Stimulated activated CD8-positive, alpha-beta memory T cell treated with anti-CD3 and anti-CD28 coated beads, Interleukin-7, amount 100 ng/mL, for 48 hours (primary cell): ENCODE results near the gene TRIP13.
"Not testable (repeated sequence)": the region's sequence is repeated elsewhere in the genome, so short reads cannot be mapped to it uniquely, and the experiment has no call there.

Experiments
- DNase-seq, 2 donors: peaks; one replicate each; pipeline ENCODE4 v3.0.0-alpha.2; 2020; ENCODE audit warnings: low read depth in 1 of 2; ENCODE audit errors: extremely low read depth in 1 of 2

Gene TRIP13

DNA sequence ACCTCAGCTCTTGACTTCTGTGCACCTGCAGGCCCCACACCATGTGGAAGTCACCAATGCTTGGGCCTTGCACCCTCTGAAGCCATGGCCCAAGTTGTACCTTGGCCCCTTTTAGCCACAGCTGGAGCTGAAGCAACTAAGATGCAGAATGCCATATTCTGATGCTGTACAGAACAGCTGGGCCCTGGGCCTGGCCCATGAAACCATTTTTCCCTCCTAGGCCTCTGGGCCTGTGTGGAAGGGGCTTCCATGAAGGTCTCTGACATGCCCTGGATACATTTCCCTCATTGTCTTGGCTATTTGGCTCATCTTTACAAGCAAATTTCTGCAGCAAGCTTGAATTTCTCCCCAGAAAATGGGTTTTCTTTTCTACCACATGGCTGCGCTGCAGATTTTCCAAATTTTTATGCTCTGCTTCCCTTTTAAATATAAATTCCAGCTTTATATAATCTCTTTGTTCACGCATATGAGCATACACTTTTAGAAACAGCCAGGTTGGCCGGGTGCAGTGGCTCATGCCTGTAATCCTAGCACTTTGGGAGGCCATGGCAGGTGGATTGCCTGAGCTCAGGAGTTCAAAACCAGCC, 41.8 kb downstream of the TRIP13 start:
- not testable (repeated sequence) for DNase-seq

DNA sequence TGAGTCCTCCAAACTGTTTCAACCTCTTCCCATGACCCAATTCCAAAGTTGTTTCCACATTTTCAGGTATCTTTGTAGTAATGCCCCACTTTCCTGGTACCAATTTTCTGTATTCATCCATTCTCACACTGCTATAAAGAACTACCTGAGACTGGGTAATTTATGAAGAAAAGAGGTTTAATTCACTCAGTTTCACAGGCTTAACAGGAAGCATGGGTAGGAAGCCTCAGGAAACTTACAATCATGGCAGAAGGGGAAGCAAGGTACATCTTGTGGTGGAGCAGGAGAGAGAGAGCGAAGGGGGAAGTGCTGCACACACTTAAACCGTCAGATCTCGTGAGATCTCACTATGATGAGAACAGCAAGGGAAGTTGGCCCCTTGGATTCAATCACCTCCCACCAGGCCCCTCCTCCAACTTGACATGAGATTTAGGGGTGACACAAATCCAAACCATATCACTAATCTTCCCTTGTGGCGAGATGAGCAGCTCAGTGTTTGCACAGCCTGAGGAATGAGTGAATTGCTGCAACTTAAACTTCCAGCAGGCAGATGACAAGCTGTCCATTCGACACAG, 42.9 kb downstream of the TRIP13 start:
- no peak for DNase-seq

DNA sequence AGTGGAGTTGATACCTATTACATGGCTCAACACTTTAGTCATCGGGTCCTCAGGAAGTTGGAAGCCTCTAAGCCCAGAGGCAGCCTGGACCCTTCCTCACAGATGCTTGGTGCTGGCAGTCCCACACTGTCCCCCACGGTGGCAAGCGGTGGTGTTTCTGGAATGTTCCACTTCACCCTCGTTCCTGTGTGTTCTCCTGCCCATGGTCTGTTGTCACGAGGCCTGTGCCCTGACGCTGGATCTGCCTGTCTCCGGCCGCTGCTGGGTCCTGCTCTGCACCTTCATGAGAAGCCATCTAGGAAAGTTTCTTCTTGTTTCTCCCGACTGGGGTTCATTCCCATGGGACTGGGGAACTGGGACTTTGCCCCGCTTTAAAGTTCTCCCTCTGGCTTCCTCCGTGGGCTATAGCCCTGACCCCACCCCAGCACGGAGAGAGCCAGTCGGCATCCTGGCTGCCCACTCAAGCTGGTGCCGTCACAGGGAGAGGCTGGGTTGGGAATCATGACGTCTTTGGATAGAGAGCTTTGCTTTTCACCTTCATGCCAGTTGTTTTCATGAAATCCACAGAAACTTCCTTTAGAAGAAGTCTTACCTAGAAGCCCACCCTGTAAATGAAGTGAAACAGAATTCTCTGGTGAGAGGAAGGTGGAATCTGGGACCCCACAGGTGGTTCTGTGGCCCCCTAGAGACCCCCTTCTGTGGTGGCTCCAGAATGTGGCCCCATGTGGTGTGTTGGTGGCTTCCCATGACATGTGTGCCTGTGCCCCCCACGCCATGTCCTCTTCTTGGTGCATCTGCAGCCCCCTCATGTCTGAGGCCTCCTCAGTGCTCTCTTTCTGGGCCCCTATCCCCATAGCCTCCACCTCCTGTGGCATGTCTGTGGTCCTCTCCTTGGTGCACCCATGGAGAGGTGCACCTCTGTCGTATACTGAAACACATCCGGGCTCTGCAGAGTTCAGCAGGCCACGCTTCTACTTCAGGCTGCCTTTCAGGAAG, 43.8 kb downstream of the TRIP13 start:
- DNase-seq = no peak

DNA sequence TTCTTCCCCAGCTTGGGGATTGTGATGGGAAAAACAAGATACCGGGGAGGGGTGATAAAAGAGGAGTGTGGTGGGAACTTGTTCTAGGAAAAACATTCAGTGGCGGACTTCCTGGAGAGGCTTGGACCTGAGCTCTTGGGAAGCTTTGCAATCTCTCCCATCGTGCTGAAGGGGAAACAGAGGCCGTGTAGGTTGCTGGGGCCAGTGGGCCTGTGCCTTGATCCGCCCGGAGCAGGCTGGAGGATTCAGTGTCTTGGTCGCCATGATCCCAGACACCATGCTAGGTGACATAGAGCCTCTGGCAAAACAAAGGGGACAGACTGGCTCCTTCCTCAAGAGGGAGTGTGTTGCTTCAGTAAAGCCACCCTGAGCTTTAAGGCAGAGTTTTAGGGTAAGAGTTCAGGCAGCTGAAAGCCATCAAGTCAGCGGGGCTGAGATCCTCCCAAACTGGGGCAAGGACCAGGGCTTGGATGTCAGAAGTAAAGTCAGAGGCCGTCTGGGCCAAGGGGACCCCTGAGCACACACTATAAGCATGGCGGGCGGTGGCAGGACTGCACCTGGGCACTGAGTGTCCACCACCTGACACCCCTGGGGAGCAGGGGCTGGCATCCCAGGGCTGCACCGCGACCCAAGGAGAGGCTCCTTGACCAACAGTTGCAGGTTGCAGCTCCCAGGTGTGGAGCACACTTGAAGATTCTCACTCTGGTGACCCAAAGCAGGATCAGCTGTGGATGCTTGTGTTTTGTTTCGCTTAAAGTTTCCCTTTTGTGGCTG, 44.7 kb downstream of the TRIP13 start:
- no peak for DNase-seq

DNA sequence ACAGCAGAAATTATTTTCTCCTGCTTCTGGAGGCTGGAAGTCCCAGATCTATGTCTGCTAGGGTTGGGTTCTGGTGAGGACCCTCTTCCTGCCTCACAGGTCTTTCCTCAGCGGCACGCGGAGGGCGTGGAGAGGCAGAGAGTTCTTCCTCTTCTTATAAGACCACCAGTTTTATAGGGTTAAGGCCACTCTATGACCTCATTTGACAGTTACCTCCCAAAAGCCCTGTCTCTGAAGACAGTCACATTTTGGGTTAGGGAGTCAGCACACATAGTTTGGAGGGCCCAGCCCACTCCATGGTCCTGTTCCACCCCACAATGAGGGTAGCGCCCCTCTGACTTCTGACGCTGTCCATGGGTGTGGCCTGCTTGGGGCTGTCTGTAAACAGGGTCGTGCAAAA, 46.7 kb downstream of the TRIP13 start:
- DNase-seq = no peak

DNA sequence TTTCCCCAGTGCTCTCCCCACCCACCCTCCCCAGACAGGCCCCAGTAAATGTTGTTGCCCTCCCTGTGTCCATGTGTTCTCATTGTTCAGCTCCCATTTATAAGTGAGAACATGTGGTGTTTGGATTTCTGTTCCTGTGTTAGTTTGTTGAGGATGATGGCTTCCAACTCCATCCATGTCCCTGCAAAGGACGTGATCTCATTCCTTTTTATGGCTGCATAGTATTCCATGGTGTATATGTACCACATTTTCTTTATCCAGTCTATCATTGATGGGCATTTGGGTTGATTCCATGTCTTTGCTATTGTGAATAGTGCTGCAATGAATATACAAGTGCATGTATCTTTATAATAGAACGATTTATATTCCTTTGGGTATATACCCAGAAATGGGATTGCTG, 48.1 kb downstream of the TRIP13 start:
- DNase-seq = not testable (repeated sequence)

DNA sequence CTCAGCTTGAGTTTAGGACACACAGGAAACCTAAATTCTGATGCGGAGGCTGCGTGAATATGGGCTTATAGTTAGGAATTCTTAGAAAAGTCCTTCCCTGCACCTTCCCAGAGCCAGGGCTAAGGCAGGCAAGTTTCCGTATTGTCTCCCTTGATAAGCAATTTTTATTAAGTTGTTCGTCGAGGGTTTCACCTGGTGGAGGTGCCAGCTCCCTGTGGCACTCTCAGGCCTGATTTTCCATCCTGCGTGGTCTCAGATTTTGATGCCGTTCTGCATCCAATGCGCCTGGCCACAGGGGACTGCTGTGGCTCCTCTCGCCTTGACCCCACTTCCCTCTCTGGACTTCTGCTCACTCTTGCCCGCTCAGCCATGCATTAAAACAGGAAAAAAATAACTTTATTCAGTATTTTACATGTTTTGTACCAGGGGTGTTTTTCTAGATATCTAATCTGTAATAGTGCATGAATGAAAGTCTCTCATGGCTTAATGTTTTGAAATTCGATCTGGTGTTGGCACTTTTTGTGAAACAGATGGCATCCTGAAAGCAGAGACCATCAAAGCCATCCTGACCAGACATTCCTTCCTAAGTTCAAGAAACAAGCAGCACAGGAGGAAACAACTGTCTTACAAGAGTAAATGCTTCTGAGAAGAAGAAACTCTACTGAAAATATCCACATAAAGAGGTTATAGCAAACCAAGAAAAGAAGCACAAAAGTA, 50.7 kb downstream of the TRIP13 start:
- no peak for DNase-seq

DNA sequence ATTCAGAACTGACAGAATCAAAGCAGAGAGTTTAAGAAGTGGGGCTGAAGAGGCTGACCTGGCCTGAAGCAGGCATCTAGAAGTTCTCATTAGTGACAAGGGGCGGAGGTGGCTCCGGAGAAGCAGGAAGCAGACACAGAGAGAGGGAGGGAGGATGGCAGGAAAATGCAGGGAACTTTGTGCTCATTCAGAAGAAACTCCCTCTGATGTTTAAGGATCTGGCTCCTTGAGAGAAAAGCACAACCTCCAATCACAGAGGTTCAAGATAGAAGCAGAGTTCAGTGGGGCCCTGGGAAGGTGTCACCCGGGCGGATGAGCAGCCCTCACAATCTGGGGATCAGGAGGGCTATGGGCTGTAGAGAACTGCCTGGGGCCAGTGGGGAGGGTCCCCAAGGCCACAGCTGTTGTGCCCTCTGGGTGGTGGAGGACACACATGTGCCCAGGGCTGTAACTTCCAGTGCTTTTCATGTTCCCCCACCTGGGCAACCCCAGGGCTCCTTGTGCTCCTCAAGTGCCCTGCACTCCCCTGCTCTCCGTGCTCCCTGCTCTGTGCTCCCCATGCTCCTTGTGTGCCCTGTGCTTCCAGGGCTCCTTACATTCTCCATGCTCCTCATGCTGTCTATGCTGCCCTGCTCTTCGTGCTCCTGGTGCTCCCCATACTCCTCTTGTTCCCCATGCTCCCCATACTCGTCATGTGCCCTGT, 51.4 kb downstream of the TRIP13 start:
- no peak for DNase-seq

DNA sequence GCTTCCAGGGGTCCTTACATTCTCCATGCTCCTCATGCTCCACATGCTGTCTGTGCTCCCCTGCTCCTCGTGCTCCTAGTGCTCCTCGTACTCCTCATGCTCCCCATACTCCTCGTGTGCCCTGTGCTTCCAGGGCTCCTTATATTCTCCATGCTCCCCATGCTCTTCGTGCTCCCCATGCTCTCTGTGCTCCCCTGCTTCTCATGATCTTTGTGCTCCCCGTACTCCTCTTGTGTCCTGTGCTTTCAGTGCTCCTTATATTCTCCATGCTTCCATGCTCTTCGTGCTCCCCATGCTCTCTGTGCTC, 51.9 kb downstream of the TRIP13 start:
- no peak for DNase-seq

DNA sequence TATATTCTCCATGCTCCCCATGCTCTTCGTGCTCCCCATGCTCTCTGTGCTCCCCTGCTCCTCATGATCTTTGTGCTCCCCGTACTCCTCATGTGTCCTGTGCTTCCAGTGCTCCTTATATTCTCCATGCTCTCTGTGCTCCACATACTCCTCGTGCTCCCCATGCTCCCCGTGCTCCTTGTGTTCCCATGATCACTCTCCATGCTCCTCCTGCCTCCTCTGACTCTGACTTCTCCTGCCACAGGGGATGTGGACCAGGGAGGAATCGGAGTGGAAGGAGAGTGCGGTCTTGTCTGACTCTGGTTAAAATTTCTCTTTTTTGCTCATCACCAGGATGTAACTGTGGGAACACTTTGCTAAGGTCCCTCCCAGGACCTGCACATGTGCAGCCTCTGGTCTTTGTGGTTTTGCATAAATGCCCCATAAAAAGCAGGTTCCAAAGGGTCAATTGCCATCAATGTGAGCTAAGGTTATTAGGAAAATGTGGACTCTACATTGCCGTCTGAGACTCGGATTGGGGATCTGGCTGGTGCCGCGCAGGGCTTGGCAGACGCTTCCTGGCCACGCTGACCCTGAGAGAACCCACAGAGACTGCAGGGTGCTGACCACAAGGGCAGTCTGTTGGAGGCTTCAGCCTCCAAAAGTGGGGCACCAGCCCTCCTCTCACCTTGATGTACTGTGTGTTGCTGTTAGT, 52.5 kb downstream of the TRIP13 start:
- no peak for DNase-seq

DNA sequence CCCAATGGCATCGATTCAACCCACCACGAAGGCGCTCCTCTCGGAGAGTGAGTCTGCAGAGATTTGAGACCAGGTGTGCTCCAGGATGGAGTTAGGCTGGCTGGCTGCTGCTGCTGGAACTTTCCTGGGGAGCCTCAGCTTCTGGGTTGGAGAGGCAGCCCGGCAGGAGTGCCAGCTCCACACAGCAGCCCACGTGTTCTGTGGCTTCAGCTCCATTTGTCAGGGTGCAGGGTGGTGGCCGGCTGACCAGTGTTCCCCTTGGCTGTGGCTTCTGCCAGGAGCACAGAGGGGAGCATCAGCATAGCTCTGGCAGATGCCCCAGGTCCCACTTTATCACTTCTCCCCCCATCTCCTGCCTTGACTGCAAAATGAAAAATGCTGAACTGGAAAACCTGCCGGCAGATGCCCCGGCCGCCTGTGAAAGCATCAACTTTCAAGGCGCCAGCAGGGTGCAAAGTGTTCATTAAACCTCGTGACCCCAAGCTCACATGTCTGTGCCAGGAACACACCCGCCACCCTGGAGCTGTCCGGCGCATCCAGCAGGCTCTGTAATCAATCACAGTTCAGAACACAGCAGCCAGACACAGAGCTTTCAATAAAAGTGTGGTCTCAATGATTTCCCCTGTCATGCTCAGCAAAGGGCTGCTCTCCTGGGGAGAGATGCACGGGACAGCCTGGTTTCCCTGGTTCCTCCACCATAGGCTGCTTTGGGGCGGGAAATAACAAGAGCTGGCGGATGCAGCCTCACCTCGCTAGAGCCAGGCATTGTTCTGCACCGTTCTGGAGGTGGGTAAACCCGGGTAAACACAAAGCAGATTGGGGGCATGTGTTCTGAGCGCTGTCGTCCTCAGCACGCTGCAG, 53.2 kb downstream of the TRIP13 start:
- DNase-seq = no peak

DNA sequence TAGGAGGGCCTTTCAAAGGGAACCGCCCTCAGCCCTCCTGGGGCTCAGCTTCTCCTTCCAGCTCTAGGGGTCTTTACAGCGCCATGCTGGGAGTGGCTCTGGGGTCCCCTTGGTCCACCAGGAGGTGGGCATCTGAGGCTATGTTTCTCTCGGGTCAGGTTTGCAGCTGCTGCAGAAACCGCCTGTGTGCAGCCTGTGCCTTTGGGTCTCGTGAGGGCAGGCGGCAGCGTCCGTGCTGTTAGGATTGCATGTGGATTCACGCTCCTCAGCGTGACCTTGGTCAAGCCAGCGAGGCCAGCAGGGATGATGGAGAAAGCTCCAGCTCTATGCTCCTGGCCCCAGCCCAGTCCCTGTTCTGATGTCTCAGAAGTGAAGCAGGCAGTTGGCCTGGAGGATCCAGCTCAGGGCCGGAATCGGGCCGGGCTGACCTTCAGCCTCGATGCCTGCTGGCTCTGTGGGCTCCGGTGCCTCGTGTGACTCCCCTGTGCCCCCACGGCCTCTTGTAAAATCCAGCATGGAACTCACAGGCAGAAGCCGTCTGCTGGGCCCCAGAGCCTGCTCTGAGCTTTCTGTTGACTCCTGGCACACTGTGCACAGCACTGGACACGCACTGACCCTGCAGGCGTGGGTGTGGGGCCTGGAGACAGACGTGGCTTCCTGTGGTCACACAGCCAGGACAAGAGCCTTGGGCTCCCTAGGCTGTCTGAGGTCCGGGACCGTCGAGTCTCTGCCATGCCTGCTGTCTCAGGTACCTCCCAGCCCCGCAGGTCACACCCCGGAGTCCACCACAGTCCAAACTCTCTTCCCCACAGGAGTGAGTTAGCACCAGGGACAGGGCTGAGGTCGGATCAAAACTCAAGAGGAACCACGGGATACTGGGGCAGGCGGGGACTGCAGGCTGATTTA, 54.3 kb downstream of the TRIP13 start:
- no peak for DNase-seq

DNA sequence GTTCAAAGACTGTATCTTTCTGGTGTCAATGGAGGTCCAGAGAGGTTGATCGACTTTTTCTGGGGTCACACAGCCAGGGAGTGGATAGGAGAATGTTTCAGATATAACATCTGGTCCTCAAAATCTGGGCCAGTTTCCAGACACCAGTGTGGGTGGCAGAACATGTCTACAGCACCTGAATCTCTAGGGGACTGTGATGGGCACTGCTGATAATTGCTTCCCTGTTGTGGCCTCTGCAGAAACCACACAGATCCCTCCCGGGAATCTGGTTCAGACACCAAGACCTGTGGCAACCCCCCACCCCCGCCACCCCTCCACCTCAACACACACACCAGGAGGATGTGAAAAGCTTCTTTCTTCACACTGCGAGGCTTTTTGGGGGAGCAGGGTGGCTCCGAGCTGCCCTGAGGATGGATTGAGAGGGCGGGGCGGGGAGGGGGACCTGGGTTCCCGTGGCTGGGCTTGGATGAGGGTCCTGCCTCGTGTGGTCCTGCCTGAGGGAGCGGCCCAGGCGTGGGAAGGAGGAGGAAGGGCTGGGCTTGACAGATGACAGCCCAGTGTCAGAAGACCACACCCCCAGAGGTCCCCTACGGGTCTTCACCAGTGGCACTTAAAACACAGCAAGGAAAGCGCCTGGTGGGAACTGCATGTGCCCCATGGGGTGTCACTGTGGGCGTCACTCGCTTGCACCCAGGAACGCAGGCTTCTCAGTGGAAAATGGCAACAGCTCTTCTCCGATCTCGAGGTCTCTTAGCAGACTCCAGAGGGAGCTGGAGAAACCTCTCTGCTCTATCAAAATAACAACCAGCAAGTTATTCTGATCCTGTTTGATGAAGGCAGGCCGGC, 55.2 kb downstream of the TRIP13 start:
- DNase-seq = no peak

DNA sequence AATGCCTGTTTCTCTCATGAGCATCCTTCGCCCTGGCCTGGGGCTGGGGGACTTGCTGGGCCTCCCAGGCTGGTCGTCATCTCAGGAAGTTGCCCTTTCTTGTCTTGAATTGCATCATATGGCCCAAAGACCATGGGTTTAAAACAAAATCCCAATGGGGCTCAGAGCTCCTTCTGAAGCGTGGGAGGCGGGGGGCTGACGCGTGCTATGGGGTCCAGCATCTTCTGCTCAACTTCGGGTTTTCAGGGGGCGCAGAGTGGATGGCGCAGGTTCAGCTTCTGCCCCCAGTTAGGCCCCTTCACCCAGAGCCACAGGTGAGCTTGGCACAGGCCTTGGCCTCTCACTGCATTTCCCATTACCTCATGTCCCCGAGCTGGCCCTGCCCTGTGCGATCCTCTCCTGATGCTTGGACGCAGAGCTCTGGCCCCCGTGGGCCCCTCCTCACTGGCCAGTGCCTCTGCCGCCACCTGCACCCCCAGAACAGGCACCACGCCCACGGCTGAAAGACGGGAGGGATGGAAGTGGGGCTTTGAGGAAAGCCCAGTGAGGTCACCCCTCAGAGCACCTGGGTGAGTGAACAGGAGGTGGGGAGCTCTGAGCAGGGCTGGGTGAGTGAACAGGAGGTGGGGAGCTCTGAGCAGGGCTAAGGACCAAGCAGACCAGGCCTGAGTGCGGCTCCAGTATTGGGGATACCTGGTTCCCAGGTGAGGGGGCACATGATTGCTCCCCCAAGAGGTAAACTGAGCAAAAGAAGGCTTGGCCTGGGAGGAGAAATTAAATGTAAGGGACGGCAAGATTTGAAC, 56.0 kb downstream of the TRIP13 start:
- no peak for DNase-seq

DNA sequence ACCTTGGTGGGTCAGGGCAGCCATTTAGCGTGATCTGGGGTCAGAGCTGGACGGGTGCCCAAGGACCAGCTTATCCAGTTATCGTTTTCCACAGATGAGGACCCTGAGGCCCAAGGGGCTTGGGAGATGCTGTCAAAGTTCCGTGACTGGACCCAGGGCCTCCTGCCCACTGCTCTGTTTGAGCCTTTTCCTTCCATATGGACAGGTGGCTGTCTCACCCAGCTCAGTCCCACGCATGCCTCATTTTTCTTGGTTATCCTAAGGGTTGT, 56.5 kb downstream of the TRIP13 start:
- DNase-seq = no peak
